Smooth muscle cell of trachea (primary cell): ENCODE measurements around the gene OTOP2. TPM values are rescaled to one million over a fixed set of nuclear protein-coding genes. Genes with fewer than 3 reads are reported as not detected.

Source experiments
- total RNA-seq: library from RNA; depleted of rRNA; stranded (reverse); fragments of >200 nt; gene quantifications from 2 replicates; pipeline ENCODE4 v1.2.1, GENCODE V29; 2014

OTOP2 gene, protein sequence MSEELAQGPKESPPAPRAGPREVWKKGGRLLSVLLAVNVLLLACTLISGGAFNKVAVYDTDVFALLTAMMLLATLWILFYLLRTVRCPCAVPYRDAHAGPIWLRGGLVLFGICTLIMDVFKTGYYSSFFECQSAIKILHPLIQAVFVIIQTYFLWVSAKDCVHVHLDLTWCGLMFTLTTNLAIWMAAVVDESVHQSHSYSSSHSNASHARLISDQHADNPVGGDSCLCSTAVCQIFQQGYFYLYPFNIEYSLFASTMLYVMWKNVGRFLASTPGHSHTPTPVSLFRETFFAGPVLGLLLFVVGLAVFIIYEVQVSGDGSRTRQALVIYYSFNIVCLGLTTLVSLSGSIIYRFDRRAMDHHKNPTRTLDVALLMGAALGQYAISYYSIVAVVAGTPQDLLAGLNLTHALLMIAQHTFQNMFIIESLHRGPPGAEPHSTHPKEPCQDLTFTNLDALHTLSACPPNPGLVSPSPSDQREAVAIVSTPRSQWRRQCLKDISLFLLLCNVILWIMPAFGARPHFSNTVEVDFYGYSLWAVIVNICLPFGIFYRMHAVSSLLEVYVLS
- not detected in 2 replicates for total RNA-seq

DNA sequence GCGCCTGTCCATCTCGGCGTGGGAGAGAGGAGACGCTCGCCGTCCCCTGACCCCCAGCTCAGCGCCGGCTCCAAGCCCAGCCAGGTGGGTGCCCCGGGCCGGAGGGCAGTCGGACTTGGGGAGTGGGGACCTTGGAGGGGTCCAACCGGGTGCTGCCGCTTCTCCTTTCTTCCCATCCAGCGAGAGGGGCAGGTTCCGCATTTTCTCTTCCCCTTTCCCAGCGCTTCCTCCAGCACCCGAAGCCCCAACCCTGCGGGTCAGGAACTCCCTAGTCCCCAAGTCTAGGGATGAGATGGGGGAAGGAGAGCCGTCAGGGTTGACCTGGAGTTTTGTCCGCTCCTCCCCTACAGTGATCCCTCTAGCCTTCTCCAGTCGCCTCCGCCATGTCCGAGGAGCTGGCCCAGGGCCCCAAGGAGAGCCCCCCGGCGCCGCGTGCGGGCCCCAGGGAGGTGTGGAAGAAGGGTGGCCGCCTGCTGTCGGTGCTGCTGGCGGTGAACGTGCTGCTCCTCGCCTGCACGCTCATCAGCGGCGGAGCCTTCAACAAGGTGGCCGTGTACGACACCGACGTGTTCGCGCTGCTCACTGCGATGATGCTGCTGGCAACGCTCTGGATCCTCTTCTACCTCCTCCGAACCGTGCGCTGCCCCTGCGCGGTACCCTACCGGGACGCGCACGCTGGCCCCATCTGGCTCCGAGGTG lies at the start of gene OTOP2:
TSS of gene OTOP2 (plus strand) at position 24 of the 699 bp plus-strand sequence. CDS start at position 384, 360 bp downstream.

DNA sequence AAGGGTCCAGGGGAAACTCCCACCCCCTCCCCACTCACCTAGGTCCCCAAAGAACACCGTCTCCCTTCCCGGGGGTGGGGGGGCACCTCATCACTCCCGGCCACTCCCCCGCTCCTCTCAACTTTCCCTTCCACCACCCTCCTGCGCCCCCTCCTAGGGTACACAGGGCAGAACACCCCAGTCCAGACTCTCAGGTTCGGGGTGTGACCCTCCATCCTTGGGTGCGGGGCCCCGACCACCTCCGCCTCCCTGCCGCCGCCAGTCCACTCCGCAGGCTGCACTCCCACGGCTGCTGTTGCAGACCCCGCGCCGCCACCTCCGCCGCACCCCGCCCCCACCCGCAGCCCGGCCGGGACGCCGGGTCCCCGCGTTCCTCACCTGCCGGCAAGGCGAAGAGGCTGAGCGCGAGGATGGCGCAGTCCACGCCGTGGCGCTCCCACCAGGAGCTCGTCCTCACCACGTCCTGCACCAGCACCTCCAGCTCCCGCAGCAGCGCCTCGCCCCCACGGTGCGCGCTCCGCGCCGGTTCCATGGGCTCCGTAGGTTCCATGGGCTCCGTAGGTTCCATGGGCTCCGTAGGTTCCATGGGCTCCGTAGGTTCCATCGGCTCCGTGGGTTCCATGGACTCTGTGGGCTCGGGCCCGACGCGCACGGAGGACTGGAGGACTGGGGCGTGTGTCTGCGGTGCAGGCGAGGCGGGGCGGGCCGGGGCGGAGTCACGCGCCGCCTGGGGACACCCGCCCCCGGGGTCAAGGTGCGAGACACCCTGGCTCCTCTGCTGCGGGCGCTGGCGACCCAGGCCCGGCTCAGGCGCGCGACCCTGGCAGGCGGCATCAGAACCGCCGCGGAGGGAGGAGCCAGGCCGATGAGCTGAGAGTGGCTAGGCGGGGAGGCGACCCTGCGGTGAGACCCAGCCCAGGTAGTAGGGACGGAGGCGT lies 30.8 kb upstream of the OTOP2 start, which contains the start of gene FADS6:
TSS of gene FADS6 (minus strand) at position 660 of the 938 bp plus-strand sequence. CDS start at position 622, 38 bp downstream.

DNA sequence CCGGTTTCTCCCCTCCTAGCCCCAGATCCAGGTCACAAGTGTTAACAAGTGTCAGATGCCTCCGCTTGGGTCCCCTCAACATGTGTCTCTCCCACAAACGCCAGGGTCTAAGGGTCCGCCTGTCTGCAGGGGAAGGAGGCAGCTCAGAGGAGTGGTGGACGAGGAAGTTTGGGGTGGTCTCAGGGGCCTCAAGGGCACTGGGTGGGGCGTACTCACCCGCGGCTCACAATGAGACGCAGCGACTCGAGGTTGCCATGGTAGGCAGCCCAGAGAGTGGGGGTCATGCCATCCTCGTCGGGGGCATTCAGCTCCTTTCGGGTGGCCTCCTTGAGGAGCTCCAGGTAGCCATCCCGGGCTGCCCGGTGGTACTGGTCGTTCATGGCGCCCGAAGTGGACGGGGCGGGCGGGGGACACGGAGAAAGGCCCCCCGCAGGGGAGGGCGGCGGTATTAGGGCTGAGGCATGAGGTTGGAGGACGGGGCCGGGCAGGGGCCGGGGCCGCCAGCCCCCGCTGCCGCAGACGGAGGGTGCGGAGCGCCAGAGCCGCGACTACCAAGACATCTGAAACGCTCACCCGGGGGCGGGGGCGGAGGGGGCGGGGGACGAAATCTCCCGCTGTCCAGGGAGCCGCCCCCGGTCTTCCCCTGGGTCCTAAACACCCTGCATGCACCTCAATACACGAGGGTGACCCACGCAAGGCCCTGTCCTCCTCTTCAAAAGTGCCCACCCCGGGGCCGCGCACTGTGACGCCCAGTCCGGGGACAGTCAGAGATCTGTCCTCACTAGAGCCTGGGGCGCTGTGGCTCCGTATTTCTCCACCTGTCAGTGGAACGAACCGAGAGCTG lies 1.2 kb upstream of the OTOP2 start, which contains the start of gene USH1G:
TSS of gene USH1G (minus strand) at position 562 of the 844 bp plus-strand sequence. CDS start at position 380, 182 bp downstream.

DNA sequence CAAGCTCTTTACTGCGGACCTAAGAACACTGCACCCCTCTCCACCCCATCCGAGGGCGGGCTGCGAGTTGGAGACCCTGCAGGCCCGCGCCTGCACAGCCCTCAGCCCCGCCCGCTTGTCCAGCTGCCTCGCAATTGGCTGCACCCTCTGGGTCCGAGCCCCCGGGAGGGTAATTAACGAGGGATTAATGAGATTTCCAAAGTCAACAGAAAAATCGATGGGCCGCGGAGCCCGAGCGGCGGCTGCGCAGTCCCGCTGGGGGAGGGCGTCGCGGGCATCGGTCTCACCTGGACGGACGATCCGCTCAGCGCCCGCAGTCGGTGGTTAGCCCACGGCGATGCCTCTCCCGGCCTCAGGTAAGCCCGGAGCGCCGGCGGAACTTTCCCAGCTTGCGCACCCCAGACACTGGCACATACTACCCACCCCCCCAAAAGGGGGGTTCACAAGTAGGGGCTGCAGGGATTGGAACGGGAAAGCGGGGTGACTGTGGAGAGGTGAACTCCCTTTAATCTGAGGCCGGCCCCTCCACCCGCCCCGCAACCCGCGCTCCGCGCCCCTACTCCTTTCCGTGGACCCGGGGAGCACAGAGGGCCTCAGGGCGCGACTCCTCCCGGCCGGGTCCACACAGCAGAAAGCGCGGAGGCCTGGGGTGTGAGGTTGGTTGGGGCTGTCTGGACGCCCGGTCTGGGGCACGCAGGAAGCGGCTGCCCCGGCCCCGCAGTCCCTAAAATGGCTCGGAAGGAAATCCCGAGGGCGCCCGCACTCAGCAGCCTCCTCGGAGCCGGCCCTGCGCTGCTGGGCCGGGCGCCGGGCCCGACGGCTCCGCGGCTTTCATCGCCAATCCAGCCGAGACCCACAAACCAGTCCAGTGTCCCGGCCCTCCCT lies 11.8 kb downstream of the OTOP2 start, which contains the start of gene OTOP3:
TSS of gene OTOP3 (plus strand) at position 314 of the 885 bp plus-strand sequence. CDS start at position 338, 24 bp downstream.

DNA sequence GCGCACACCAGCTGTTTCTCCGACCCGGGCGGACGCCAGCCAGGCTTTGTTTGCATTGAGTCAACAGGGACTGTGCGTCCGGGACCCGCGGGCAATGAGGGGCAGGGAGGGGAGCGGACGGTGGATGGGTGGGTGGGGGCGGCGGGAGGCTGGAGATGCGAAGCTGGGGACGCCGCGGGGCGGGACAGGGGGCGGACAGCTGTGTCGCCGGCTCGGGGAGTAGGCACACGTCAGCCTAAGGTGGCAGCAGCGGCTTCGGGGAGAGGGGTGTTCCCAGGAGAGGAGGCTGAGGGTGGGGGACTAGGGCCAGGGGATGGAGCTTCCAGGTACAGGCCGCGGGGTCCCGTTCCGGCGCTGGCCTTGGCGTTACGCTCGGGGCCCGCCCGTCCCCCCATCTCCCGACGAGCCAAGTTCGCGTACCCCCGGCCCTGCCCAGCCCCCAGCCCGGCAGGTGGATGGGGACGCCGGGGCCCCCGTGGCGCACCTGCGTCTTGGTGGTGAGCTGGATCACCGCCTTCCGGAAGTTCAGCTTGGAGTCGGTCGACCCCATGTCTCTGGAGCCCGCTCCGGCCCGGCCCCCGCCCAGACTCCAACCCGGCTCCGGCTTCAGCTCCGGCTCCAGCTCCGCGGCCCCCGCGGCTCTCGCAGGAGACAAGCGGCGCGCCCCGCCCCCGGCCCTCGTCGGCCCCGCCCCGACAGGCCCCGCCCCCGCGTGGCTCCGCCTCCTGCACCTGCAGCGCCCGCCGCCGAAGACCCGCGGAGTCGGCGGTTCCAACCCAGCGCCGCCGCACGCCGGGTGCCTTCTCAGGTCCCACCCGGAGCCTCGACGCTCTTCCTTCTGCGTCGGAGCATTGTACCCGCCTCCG lies 48.3 kb downstream of the OTOP2 start, which contains the start of gene HID1:
TSS of gene HID1 (minus strand) at position 653 of the 866 bp plus-strand sequence. CDS start at position 550, 103 bp downstream.

Other genes starting within 250 kb of the OTOP2 start
- not detected in 2 replicates for gene CD300LF, start 211.3 kb upstream of the OTOP2 start, total RNA-seq
- 0.83 and 0.87 TPM in 2 replicates for gene RAB37, start 187.0 kb upstream of the OTOP2 start, total RNA-seq
- gene NHERF1, start 175.6 kb upstream of the OTOP2 start, total RNA-seq, result 10.6 and 12.4 TPM in 2 replicates
- 38.3 and 44.2 TPM in 2 replicates for gene NAT9, start 147.9 kb upstream of the OTOP2 start, total RNA-seq
- under 0.01 and 1.3 TPM in 2 replicates for gene GRIN2C, start 64.4 kb upstream of the OTOP2 start, total RNA-seq
- 42.2 and 121 TPM in 2 replicates for gene FDXR, start 51.3 kb upstream of the OTOP2 start, total RNA-seq
- gene FADS6, start 30.6 kb upstream of the OTOP2 start, total RNA-seq, result not detected in 2 replicates
- gene USH1G, start 1.0 kb upstream of the OTOP2 start, total RNA-seq, result under 0.01 TPM in 2 replicates
- gene OTOP3, start 11.6 kb downstream of the OTOP2 start, total RNA-seq, result not detected in 2 replicates
- gene HID1, start 48.5 kb downstream of the OTOP2 start, total RNA-seq, result 0.29 and 0.66 TPM in 2 replicates
- gene CDR2L, start 63.4 kb downstream of the OTOP2 start, total RNA-seq, result 12.7 and 21.2 TPM in 2 replicates
- gene MRPL58, start 88.4 kb downstream of the OTOP2 start, total RNA-seq, result 22.8 and 46.1 TPM in 2 replicates
- gene ATP5PD, start 122.7 kb downstream of the OTOP2 start, total RNA-seq, result 279 and 530 TPM in 2 replicates
- gene KCTD2, start 123.0 kb downstream of the OTOP2 start, total RNA-seq, result 20.5 and 27.3 TPM in 2 replicates
- 9.2 and 27.8 TPM in 2 replicates for gene SLC16A5, start 163.7 kb downstream of the OTOP2 start, total RNA-seq
- gene ARMC7, start 185.7 kb downstream of the OTOP2 start, total RNA-seq, result 2.9 and 5.3 TPM in 2 replicates
- gene NT5C, start 207.5 kb downstream of the OTOP2 start, total RNA-seq, result 32.1 and 80.4 TPM in 2 replicates
- 55.7 and 168 TPM in 2 replicates for gene JPT1, start 230.2 kb downstream of the OTOP2 start, total RNA-seq